Liver (tissue), 9 donors: ENCODE measurements around the gene JMJD7. TPM values are rescaled to one million over a fixed set of nuclear protein-coding genes. Genes with fewer than 3 reads are reported as not detected.

Source experiments
- DNase-seq: peaks from one replicate; pipeline ENCODE4 v3.0.0-alpha.2; 2017; ENCODE audit warnings: low spot score
- H3K27ac ChIP-seq, 2 donors: one replicate each; pipeline ENCODE4 v1.7.0; 2013; ENCODE audit warnings: inconsistent platforms in 2 of 2, low read length in 2 of 2, control low read depth in 1 of 2, low read depth in 1 of 2, mild to moderate bottlenecking in 1 of 2
- H3K27me3 ChIP-seq, 4 donors: one replicate each; pipeline versions ENCODE4 v1.6.1 to v1.7.0; 2013; ENCODE audit warnings: low read length in 3 of 4, inconsistent platforms in 1 of 4, mild to moderate bottlenecking in 1 of 4, moderate library complexity in 1 of 4; ENCODE audit not compliant: control insufficient read depth in 4 of 4, insufficient read depth in 4 of 4
- H3K36me3 ChIP-seq, 4 donors: one replicate each; pipeline versions ENCODE4 v1.6.1 to v1.7.0; 2013; ENCODE audit warnings: low read length in 3 of 4, mild to moderate bottlenecking in 3 of 4, low read depth in 1 of 4, moderate library complexity in 1 of 4; ENCODE audit not compliant: control insufficient read depth in 4 of 4, insufficient read depth in 3 of 4
- H3K4me1 ChIP-seq, 4 donors: one replicate each; pipeline versions ENCODE4 v1.6.1 to v1.7.0; 2013; ENCODE audit warnings: low read length in 3 of 4, mild to moderate bottlenecking in 3 of 4, moderate library complexity in 1 of 4; ENCODE audit not compliant: control insufficient read depth in 4 of 4, insufficient read depth in 4 of 4
- H3K4me3 ChIP-seq, 3 donors: one replicate each; pipeline versions ENCODE4 v1.6.1 to v1.7.0; 2013; ENCODE audit warnings: low read length in 3 of 3, control low read depth in 1 of 3, low read depth in 1 of 3, mild to moderate bottlenecking in 1 of 3
- H3K9ac ChIP-seq, 2 donors: one replicate each; pipeline ENCODE4 v1.7.0; 2013; ENCODE audit warnings: low read length in 2 of 2, mild to moderate bottlenecking in 2 of 2, moderate library complexity in 2 of 2, control low read depth in 1 of 2, low read depth in 1 of 2
- H3K9me3 ChIP-seq, 4 donors: one replicate each; pipeline versions ENCODE4 v1.6.1 to v1.7.0; 2013; ENCODE audit warnings: low read length in 3 of 4; ENCODE audit not compliant: control insufficient read depth in 4 of 4
- FOXA1 ChIP-seq: IDR thresholded peaks from 2 replicates; pipeline ENCODE4 v1.6.1; 2016; ENCODE audit warnings: antibody characterized with exemption
- GABPA ChIP-seq, 2 donors: IDR thresholded peaks in 1 of 2; conservative IDR thresholded peaks in 1 of 2; 2 replicates each; pipeline ENCODE4 v1.6.1; 2016; ENCODE audit warnings: antibody characterized with exemption in 2 of 2, mild to moderate bottlenecking in 1 of 2, moderate library complexity in 1 of 2
- HNF4A ChIP-seq, 2 donors: conservative IDR thresholded peaks; 2 replicates each; pipeline ENCODE4 v1.6.1; 2016; ENCODE audit warnings: antibody characterized with exemption in 2 of 2, mild to moderate bottlenecking in 2 of 2
- JUND ChIP-seq, 2 donors: IDR thresholded peaks; 2 replicates each; pipeline ENCODE4 v1.6.1; 2016; ENCODE audit warnings: antibody characterized with exemption in 2 of 2
- NR2F2 ChIP-seq: IDR thresholded peaks from 2 replicates; pipeline ENCODE4 v1.6.1; 2016; ENCODE audit warnings: antibody characterized with exemption
- RAD21 ChIP-seq, 2 donors: IDR thresholded peaks; 2 replicates each; pipeline ENCODE4 v1.6.1; 2016; ENCODE audit warnings: antibody characterized with exemption in 2 of 2, mild to moderate bottlenecking in 2 of 2
- SP1 ChIP-seq: IDR thresholded peaks from 2 replicates; pipeline ENCODE4 v1.6.1; 2018; ENCODE audit warnings: antibody characterized with exemption, mild to moderate bottlenecking
- TAF1 ChIP-seq: conservative IDR thresholded peaks from 2 replicates; pipeline ENCODE4 v1.6.1; 2016; ENCODE audit warnings: antibody characterized with exemption, mild to moderate bottlenecking
- YY1 ChIP-seq: IDR thresholded peaks from 2 replicates; pipeline ENCODE4 v1.6.1; 2016; ENCODE audit warnings: antibody characterized with exemption, mild to moderate bottlenecking
- WGBS: extraction: QIAGEN DNeasy Blood & Tissue Kit; methylation state at CpG from one replicate; pipeline ENCODE4 v1.1.7; 2013; 5-methylcytosine and 5-hydroxymethylcytosine counted together
- polyA plus RNA-seq, 2 donors: library from polyadenylated mRNA; stranded (reverse) in 1 of 2; unstranded in 1 of 2; fragments of 200-250 nt in 1 of 2; fragments of >200 nt in 1 of 2; fragmentation: Nextera tagmentation in 1 of 2; extraction: Ambion mirVana in 1 of 2; gene quantifications; one replicate each; pipeline versions ENCODE4 v1.2.1 to v1.2.3, GENCODE V29; 2013 to 2015
- total RNA-seq, 2 donors: library from RNA; depleted of rRNA; stranded (reverse); fragments of >200 nt; gene quantifications; one replicate each; pipeline ENCODE4 v1.2.3, GENCODE V29; 2014
- TF ChIP-seq, protein P1 (sequence below): IDR thresholded peaks from 2 replicates; pipeline ENCODE4 v1.6.1; 2016; ENCODE audit warnings: antibody characterized with exemption
- TF ChIP-seq, protein P2 (sequence below): IDR thresholded peaks from 2 replicates; pipeline ENCODE4 v1.6.1; 2016; ENCODE audit warnings: antibody characterized with exemption, mild to moderate bottlenecking
- TF ChIP-seq, protein P3 (sequence below): IDR thresholded peaks from 2 replicates; pipeline ENCODE4 v1.6.1; 2016; ENCODE audit warnings: antibody characterized with exemption
- donor health status: healthy.
- donor health status: healthy.
- donor health status: healthy.
- donor health status: healthy.
- donor health status: healthy.

JMJD7 gene
- total RNA-seq (1 to 10 TPM in 1 of 2 donors, under 1 TPM in 1; 0.75 to 4.9 TPM), polyA plus RNA-seq (1 to 10 TPM; 5.9 TPM)

DNA sequence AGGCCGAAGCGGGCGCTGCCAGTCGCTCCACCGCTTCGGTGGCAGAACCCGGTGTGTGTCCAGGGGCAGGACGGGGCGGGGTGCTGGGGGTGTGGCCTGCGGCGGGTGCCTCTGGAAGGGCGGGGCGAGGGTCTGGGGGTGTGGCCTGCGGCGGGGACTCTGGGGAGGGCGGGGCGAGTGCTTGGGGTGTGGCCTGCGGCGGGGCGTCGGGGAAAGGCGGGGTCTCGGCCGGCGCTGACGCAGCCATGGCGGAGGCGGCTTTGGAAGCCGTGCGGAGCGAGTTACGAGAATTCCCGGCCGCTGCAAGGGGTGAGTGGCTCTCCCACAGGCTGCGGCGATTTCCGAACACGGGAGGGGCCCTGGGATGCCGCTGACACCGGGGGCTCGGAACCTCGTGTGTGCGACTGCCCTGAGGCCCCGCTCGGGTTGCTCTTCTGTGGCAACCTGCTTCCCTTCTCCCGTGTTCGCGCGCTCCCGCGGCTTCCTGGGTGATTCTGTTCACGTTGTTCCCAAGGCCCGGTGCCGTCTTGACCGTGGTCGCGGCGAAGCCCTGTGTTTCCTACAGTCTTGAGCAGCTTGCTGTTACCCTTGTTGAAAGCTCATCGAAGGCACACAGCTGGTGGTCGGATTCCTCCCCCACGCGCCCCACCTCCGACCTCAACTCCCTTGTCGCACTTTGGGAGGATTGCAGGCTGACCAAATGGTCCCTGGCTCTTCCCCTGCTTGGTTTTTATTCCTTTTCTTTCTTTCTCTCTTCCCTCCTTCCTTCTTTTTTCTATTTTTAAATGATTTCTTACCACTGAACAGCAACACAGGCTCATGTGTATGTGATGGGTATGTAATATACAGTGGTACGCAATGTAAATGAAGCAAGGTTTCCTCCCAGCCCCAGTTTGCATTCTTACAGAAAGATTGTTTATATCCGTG is at the start of gene JMJD7:
TSS of gene JMJD7 (plus strand) at position 213 of the 927 bp plus-strand sequence. CDS start at position 246, 33 bp downstream.
- WGBS, result 1% methylated on average over 66 of the region's 66 CpGs
- peak within 1 kb of the TSS; percentile 73 to 87 for H3K27ac ChIP-seq
- H3K4me3 ChIP-seq, result peak within 1 kb of the TSS; percentile 76 to 86 (median 83)
- peaks cover 0 to 12% (median 11%) of the 10 kb centered on the region in 4 donors for H3K4me1 ChIP-seq
- peak within 1 kb of the TSS; percentile 68 to 75 for H3K9ac ChIP-seq
- no peaks in the 10 kb centered on the region for H3K9me3 ChIP-seq
- H3K27me3 ChIP-seq, result no peaks in the 10 kb centered on the region
- peak; percentile 100 for DNase-seq
- TF ChIP-seq JUND (IDR thresholded peaks at IDR 0.05) (no peak), RAD21 (IDR thresholded peaks at IDR 0.05) (peak in 1 of 2 donors; percentile 44), SP1 (peak; percentile 56), FOXA1 (peak; percentile 50), YY1 (peak; percentile 86)
- peaks cover 0 to 9% (median 2%) of the 10 kb centered on the region in 4 donors for H3K36me3 ChIP-seq

DNA sequence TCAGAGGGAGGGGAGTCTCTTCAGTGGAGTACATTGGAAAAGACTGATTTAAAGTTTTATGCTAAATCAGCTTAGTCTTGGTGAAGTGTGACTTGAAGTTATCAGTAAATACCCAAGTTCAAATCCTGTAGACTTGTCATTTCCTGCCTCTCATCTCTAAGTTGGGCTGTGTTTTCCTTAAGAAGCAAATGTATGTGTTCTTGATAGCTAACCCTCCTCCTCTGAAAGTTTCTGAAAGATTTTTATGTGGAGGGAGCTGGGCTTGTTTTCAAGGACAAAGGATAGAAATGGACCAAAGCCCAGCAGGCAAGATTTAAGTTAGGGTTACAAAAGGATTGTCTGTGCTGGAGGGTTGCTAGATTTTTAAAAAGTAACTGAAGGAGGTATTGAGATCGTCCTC is 49.4 kb upstream of the JMJD7 start:
- Histone ChIP-seq H3K27me3 (no peaks in the 10 kb centered on the region), H3K4me3 (no peak overlapping the region), H3K9ac (no peak overlapping the region), H3K9me3 (no peaks in the 10 kb centered on the region), H3K36me3 (no peaks in the 10 kb centered on the region), H3K4me1 (peaks cover 0 to 23% (median 12%) of the 10 kb centered on the region in 4 donors), H3K27ac (no peak overlapping the region)
- DNase-seq, result no peak
- 85% methylated on average over 1 of the region's 1 CpG for WGBS
- no peak for TF ChIP-seq HNF4A (conservative IDR thresholded peaks at IDR 0.05)
- TF ChIP-seq, protein P1, sequence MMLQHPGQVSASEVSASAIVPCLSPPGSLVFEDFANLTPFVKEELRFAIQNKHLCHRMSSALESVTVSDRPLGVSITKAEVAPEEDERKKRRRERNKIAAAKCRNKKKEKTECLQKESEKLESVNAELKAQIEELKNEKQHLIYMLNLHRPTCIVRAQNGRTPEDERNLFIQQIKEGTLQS, result no peak
- no peak for TF ChIP-seq NR2F2
- TF ChIP-seq GABPA (IDR thresholded peaks at IDR 0.05 in 1 of 2, conservative IDR thresholded peaks at IDR 0.05 in 1 of 2), result no peak
- no peak for TF ChIP-seq JUND (IDR thresholded peaks at IDR 0.05)
- no peak for TF ChIP-seq TAF1
- TF ChIP-seq, protein P2, sequence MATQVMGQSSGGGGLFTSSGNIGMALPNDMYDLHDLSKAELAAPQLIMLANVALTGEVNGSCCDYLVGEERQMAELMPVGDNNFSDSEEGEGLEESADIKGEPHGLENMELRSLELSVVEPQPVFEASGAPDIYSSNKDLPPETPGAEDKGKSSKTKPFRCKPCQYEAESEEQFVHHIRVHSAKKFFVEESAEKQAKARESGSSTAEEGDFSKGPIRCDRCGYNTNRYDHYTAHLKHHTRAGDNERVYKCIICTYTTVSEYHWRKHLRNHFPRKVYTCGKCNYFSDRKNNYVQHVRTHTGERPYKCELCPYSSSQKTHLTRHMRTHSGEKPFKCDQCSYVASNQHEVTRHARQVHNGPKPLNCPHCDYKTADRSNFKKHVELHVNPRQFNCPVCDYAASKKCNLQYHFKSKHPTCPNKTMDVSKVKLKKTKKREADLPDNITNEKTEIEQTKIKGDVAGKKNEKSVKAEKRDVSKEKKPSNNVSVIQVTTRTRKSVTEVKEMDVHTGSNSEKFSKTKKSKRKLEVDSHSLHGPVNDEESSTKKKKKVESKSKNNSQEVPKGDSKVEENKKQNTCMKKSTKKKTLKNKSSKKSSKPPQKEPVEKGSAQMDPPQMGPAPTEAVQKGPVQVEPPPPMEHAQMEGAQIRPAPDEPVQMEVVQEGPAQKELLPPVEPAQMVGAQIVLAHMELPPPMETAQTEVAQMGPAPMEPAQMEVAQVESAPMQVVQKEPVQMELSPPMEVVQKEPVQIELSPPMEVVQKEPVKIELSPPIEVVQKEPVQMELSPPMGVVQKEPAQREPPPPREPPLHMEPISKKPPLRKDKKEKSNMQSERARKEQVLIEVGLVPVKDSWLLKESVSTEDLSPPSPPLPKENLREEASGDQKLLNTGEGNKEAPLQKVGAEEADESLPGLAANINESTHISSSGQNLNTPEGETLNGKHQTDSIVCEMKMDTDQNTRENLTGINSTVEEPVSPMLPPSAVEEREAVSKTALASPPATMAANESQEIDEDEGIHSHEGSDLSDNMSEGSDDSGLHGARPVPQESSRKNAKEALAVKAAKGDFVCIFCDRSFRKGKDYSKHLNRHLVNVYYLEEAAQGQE, result no peak
- TF ChIP-seq FOXA1, result no peak
- TF ChIP-seq, protein P3, sequence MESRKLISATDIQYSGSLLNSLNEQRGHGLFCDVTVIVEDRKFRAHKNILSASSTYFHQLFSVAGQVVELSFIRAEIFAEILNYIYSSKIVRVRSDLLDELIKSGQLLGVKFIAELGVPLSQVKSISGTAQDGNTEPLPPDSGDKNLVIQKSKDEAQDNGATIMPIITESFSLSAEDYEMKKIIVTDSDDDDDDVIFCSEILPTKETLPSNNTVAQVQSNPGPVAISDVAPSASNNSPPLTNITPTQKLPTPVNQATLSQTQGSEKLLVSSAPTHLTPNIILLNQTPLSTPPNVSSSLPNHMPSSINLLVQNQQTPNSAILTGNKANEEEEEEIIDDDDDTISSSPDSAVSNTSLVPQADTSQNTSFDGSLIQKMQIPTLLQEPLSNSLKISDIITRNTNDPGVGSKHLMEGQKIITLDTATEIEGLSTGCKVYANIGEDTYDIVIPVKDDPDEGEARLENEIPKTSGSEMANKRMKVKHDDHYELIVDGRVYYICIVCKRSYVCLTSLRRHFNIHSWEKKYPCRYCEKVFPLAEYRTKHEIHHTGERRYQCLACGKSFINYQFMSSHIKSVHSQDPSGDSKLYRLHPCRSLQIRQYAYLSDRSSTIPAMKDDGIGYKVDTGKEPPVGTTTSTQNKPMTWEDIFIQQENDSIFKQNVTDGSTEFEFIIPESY, result no peak
